Measurements from ENCODE around the gene TBC1D16. TPM values are rescaled to one million over a fixed set of nuclear protein-coding genes. Genes with fewer than 3 reads are reported as not detected.

The TBC1D16 gene
- total and polyA plus RNA-seq, 10 of the 15 experiments (the other 5 are each of a cell fraction or from before 2014, with no cell fraction given), result 0.01 to 0.13 (median 0.06) TPM; not detected in 3

DNA sequence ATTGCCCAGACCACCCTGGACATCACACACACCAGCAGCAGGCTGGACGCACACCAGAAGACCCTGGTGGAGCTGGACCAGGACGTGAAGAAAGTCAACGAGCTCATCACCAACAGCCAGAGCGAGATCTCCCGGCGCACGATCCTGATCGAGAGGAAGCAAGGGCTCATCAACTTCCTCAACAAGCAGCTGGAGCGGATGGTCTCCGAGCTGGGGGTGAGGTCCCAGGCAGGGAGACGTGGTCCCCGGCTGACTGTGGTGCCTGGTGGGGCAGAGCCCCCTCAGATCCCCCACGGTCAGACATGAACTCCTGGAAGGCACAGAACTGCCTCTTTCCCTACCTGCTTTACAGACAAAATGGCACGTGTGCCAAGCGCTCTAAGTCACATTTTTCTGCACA, 49.1 kb upstream of the TBC1D16 start:
- no peak overlapping the region for H2AFZ ChIP-seq (ENCODE audit: control insufficient read depth, low read depth, low read length)
- SMC1A ChIA-PET (ENCODE audit: uncharacterized antibody, unreplicated experiment), result no interaction called here
- H3K36me3 ChIP-seq (ENCODE audit: control insufficient read depth in 2 of 2, insufficient read depth in 2 of 2, low read length in 1 of 2), result no peaks in the 10 kb centered on the region
- no peaks in the 10 kb centered on the region; a peak in 1 of 4 replicates for H3K27me3 ChIP-seq (replicated peaks in 1 of 2; ENCODE audit: control insufficient read depth in 2 of 2, insufficient read depth in 2 of 2, low read length in 1 of 2)
- H3K4me3 ChIP-seq, result no peak overlapping the region
- ATAC-seq (no peak), DNase-seq (ENCODE audit: low read depth, low spot score) (no peak), FAIRE-seq (no peak)
- no peak overlapping the region for H3K27ac ChIP-seq (ENCODE audit: control insufficient read depth, insufficient read depth)
- H3K79me2 ChIP-seq (ENCODE audit: control insufficient read depth, insufficient read depth, low read length), result no peaks in the 10 kb centered on the region
- H4K20me1 ChIP-seq (ENCODE audit: control insufficient read depth, insufficient read depth), result 0 out of 2 replicates have a peak, but pooled peaks cover 2% of the 10 kb centered on the region
- no TSS peak for BruUV-seq (replicated peaks)
- RAD21 ChIA-PET (ENCODE audit: unreplicated experiment), result no interaction called here
- POLR2A ChIA-PET, result no interaction called here
- H3K9ac ChIP-seq (ENCODE audit: control insufficient read depth, insufficient read depth, low read length), result no peak overlapping the region
- H3K4me2 ChIP-seq (ENCODE audit: control insufficient read depth, insufficient read depth), result no peak overlapping the region
- CTCF ChIA-PET, result interaction anchor here (3.1 kb wide), 1 partner anchor 17 kb away, joined by 9 read pairs; the partner anchor contains the start of gene GAA
- in situ Hi-C loops (cut with MboI), result no loop called here
- intact Hi-C loops (cut with micrococcal nuclease; ENCODE audit: unreplicated experiment), result no loop called here
- WGBS (ENCODE audit: insufficient coverage, insufficient replicate concordance, low lambda C conversion rate, missing lambda C conversion rate), result 52% methylated on average over 15 of the region's 15 CpGs
- H3K4me1 ChIP-seq (ENCODE audit: control insufficient read depth, insufficient read depth, low read length), result no peaks in the 10 kb centered on the region
- H3K9me3 ChIP-seq (replicated peaks; ENCODE audit: control insufficient read depth, insufficient read depth, low read length), result no peaks in the 10 kb centered on the region
- TF ChIP-seq, protein P1, sequence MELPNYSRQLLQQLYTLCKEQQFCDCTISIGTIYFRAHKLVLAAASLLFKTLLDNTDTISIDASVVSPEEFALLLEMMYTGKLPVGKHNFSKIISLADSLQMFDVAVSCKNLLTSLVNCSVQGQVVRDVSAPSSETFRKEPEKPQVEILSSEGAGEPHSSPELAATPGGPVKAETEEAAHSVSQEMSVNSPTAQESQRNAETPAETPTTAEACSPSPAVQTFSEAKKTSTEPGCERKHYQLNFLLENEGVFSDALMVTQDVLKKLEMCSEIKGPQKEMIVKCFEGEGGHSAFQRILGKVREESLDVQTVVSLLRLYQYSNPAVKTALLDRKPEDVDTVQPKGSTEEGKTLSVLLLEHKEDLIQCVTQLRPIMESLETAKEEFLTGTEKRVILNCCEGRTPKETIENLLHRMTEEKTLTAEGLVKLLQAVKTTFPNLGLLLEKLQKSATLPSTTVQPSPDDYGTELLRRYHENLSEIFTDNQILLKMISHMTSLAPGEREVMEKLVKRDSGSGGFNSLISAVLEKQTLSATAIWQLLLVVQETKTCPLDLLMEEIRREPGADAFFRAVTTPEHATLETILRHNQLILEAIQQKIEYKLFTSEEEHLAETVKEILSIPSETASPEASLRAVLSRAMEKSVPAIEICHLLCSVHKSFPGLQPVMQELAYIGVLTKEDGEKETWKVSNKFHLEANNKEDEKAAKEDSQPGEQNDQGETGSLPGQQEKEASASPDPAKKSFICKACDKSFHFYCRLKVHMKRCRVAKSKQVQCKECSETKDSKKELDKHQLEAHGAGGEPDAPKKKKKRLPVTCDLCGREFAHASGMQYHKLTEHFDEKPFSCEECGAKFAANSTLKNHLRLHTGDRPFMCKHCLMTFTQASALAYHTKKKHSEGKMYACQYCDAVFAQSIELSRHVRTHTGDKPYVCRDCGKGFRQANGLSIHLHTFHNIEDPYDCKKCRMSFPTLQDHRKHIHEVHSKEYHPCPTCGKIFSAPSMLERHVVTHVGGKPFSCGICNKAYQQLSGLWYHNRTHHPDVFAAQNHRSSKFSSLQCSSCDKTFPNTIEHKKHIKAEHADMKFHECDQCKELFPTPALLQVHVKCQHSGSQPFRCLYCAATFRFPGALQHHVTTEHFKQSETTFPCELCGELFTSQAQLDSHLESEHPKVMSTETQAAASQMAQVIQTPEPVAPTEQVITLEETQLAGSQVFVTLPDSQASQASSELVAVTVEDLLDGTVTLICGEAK (IDR thresholded peaks at IDR 0.05; ENCODE audit: borderline replicate concordance), result no peak
- TF ChIP-seq, protein P2, sequence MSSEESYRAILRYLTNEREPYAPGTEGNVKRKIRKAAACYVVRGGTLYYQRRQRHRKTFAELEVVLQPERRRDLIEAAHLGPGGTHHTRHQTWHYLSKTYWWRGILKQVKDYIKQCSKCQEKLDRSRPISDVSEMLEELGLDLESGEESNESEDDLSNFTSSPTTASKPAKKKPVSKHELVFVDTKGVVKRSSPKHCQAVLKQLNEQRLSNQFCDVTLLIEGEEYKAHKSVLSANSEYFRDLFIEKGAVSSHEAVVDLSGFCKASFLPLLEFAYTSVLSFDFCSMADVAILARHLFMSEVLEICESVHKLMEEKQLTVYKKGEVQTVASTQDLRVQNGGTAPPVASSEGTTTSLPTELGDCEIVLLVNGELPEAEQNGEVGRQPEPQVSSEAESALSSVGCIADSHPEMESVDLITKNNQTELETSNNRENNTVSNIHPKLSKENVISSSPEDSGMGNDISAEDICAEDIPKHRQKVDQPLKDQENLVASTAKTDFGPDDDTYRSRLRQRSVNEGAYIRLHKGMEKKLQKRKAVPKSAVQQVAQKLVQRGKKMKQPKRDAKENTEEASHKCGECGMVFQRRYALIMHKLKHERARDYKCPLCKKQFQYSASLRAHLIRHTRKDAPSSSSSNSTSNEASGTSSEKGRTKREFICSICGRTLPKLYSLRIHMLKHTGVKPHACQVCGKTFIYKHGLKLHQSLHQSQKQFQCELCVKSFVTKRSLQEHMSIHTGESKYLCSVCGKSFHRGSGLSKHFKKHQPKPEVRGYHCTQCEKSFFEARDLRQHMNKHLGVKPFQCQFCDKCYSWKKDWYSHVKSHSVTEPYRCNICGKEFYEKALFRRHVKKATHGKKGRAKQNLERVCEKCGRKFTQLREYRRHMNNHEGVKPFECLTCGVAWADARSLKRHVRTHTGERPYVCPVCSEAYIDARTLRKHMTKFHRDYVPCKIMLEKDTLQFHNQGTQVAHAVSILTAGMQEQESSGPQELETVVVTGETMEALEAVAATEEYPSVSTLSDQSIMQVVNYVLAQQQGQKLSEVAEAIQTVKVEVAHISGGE (CRISPR knock-in tag; IDR thresholded peaks at IDR 0.05), result no peak
- TF ChIP-seq, protein P3, sequence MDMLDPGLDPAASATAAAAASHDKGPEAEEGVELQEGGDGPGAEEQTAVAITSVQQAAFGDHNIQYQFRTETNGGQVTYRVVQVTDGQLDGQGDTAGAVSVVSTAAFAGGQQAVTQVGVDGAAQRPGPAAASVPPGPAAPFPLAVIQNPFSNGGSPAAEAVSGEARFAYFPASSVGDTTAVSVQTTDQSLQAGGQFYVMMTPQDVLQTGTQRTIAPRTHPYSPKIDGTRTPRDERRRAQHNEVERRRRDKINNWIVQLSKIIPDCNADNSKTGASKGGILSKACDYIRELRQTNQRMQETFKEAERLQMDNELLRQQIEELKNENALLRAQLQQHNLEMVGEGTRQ (IDR thresholded peaks at IDR 0.05; ENCODE audit: borderline replicate concordance, low read depth, low read length), result no peak
- TF ChIP-seq, protein P4, sequence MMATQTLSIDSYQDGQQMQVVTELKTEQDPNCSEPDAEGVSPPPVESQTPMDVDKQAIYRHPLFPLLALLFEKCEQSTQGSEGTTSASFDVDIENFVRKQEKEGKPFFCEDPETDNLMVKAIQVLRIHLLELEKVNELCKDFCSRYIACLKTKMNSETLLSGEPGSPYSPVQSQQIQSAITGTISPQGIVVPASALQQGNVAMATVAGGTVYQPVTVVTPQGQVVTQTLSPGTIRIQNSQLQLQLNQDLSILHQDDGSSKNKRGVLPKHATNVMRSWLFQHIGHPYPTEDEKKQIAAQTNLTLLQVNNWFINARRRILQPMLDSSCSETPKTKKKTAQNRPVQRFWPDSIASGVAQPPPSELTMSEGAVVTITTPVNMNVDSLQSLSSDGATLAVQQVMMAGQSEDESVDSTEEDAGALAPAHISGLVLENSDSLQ (IDR thresholded peaks at IDR 0.05), result no peak
- TF ChIP-seq ETV6 (conservative IDR thresholded peaks at IDR 0.05 in 1 of 2, IDR thresholded peaks at IDR 0.05 in 1 of 2; ENCODE audit: borderline replicate concordance in 1 of 2, low read depth in 1 of 2) (no peak), FOXK2 (IDR thresholded peaks at IDR 0.05) (no peak), RUNX3 (IDR thresholded peaks at IDR 0.05; ENCODE audit: low read length) (no peak), BACH1 (IDR thresholded peaks at IDR 0.05; ENCODE audit: borderline replicate concordance) (no peak), ZNF24 (IDR thresholded peaks at IDR 0.05) (no peak), ZNF207 (IDR thresholded peaks at IDR 0.05; ENCODE audit: borderline replicate concordance) (no peak), MEF2A (IDR thresholded peaks at IDR 0.05; ENCODE audit: insufficient read depth, low read depth, low read length) (no peak), NFIC (IDR thresholded peaks at IDR 0.05; ENCODE audit: low read depth, low read length) (no peak)
- TF ChIP-seq, protein P5, sequence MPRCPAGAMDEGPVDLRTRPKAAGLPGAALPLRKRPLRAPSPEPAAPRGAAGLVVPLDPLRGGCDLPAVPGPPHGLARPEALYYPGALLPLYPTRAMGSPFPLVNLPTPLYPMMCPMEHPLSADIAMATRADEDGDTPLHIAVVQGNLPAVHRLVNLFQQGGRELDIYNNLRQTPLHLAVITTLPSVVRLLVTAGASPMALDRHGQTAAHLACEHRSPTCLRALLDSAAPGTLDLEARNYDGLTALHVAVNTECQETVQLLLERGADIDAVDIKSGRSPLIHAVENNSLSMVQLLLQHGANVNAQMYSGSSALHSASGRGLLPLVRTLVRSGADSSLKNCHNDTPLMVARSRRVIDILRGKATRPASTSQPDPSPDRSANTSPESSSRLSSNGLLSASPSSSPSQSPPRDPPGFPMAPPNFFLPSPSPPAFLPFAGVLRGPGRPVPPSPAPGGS (IDR thresholded peaks at IDR 0.05; ENCODE audit: borderline replicate concordance, insufficient read depth, low read depth, low read length, poor library complexity, severe bottlenecking), result no peak

Data from GM12878 (cell line).